Stimulated activated naive CD8-positive, alpha-beta T cell treated with anti-CD3 and anti-CD28 coated beads, Interleukin-15, Interleukin-2, amounts not matched to agents 100 U/mL and 50 U/mL, for 24 hours (primary cell): ENCODE results near the gene SLC35B1.
A peak's percentile ranks its signal among the peaks of the same experiment; 100 is the strongest.
"Not testable (repeated sequence)": the region's sequence is repeated elsewhere in the genome, so short reads cannot be mapped to it uniquely, and the experiment has no call there.

ENCODE experiments used
- ATAC-seq: fragments of 150-1000 bp; cut with Tn5 transposase; one replicate; pipeline ENCODE4 v1.10.0; 2021
- DNase-seq: peaks from one replicate; pipeline ENCODE4 v3.0.0; 2021

The SLC35B1 gene

GRCh38 chr17:49734515-49735490, 27.0 kb upstream of the SLC35B1 start:
- ATAC-seq (no peak), DNase-seq (no peak)

- ATAC-seq: no peak
- DNase-seq: no peak
Observed at GRCh38 chr17:49731435-49731831, 23.7 kb upstream of the SLC35B1 start.

- ATAC-seq (peak; percentile 32), DNase-seq (no peak)
Observed at GRCh38 chr17:49730785-49731434, 23.1 kb upstream of the SLC35B1 start.

GRCh38 chr17:49730078-49730784, 22.5 kb upstream of the SLC35B1 start:
- no peak for ATAC-seq

GRCh38 chr17:49729069-49729468, 21.3 kb upstream of the SLC35B1 start:
- no peak for DNase-seq
- peak; percentile 23 for ATAC-seq

More at GRCh38 chr17:49730078-49730784, 22.5 kb upstream of the SLC35B1 start:
- no peak for DNase-seq

- ATAC-seq: no peak
- DNase-seq: no peak
Observed at GRCh38 chr17:49728425-49728824, 20.7 kb upstream of the SLC35B1 start.

GRCh38 chr17:49727380-49727779, 19.6 kb upstream of the SLC35B1 start:
- ATAC-seq (no peak), DNase-seq (no peak)

GRCh38 chr17:49725452-49726130, 17.8 kb upstream of the SLC35B1 start:
- no peak for ATAC-seq
- no peak for DNase-seq

GRCh38 chr17:49724552-49724951, 16.8 kb upstream of the SLC35B1 start:
- not testable (repeated sequence) for ATAC-seq, DNase-seq

- DNase-seq (no peak), ATAC-seq (no peak)
Observed at GRCh38 chr17:49723423-49723822, 15.7 kb upstream of the SLC35B1 start.

- ATAC-seq (no peak), DNase-seq (no peak)
Observed at GRCh38 chr17:49722066-49722465, 14.3 kb upstream of the SLC35B1 start.

GRCh38 chr17:49717371-49717861, 9.7 kb upstream of the SLC35B1 start:
- ATAC-seq (peak; percentile 67), DNase-seq (peak; percentile 46)

- ATAC-seq: no peak
Observed at GRCh38 chr17:49716668-49717364, 9.1 kb upstream of the SLC35B1 start.

GRCh38 chr17:49715717-49716279, 8.0 kb upstream of the SLC35B1 start:
- ATAC-seq (peak; percentile 68), DNase-seq (peak; percentile 58)

More at GRCh38 chr17:49716668-49717364, 9.1 kb upstream of the SLC35B1 start:
- no peak for DNase-seq

- DNase-seq (peak; percentile 44), ATAC-seq (peak; percentile 67)
Observed at GRCh38 chr17:49715216-49715615, 7.5 kb upstream of the SLC35B1 start.

GRCh38 chr17:49708515-49709183, 885 bp upstream of the SLC35B1 start:
- DNase-seq (no peak), ATAC-seq (no peak)

- DNase-seq (peak; percentile 25), ATAC-seq (no peak)
Observed at GRCh38 chr17:49707246-49707607, 537 bp downstream of the SLC35B1 start.

GRCh38 chr17:49705254-49705653, 2.5 kb downstream of the SLC35B1 start:
- ATAC-seq (no peak), DNase-seq (no peak)

GRCh38 chr17:49703557-49704277, 4.0 kb downstream of the SLC35B1 start:
- no peak for DNase-seq
- no peak for ATAC-seq

GRCh38 chr17:49700960-49701359, 6.8 kb downstream of the SLC35B1 start:
- ATAC-seq: no peak

More at GRCh38 chr17:49700960-49701359, 6.8 kb downstream of the SLC35B1 start:
- DNase-seq: no peak
